Nephron progenitor cell (in vitro differentiated cells): ENCODE results near the gene URM1.

Experiments
- DNase-seq: peaks from one replicate; pipeline ENCODE4 v3.0.0; 2021
- H3K27ac Mint-ChIP-seq: 2 replicates; pipeline ENCODE4 v1.8.0; 2021; ENCODE audit warnings: mild to moderate bottlenecking, moderate library complexity, mixed read lengths
- H3K27me3 Mint-ChIP-seq: 2 replicates; pipeline ENCODE4 v1.8.0; 2021; ENCODE audit warnings: mild to moderate bottlenecking, low read depth, mixed read lengths; ENCODE audit not compliant: poor library complexity
- H3K36me3 Mint-ChIP-seq: 2 replicates; pipeline ENCODE4 v1.8.0; 2021; ENCODE audit warnings: low read depth, mixed read lengths
- H3K4me1 Mint-ChIP-seq: 2 replicates; pipeline ENCODE4 v1.8.0; 2021; ENCODE audit warnings: mixed read lengths
- H3K4me3 Mint-ChIP-seq: 2 replicates; pipeline ENCODE4 v1.8.0; 2021; ENCODE audit warnings: mild to moderate bottlenecking, moderate library complexity, mixed read lengths
- H3K9me3 Mint-ChIP-seq: 2 replicates; pipeline ENCODE4 v1.8.0; 2021; ENCODE audit warnings: mild to moderate bottlenecking, moderate library complexity, mixed read lengths
- CTCF ChIP-seq: fragments of 200-600 bp; sonication (generic); IDR thresholded peaks from 2 replicates; pipeline ENCODE4 v1.5.0; 2021; ENCODE audit warnings: antibody characterized with exemption

URM1 gene

GRCh38 chr9:128339761-128340690, 31.1 kb upstream of the URM1 start, which contains the start of gene SLC27A4:
SLC27A4 (plus strand) TSS chr9:128340527; CDS start chr9:128343133, 2,606 bp downstream.
- TF ChIP-seq CTCF, result no peak
- peak; percentile 83 for DNase-seq
- Mint-ChIP-seq H3K9me3 (no peaks in the 10 kb centered on the region), H3K4me3 (peak within 1 kb of the TSS; percentile 91), H3K27me3 (peaks cover 9% of the 10 kb centered on the region), H3K27ac (no peak within 1 kb of the TSS), H3K4me1 (peaks cover 17% of the 10 kb centered on the region), H3K36me3 (peaks cover 8% of the 10 kb centered on the region)

- no peaks in the 10 kb centered on the region for H3K9me3 Mint-ChIP-seq
- peaks cover 17% of the 10 kb centered on the region for H3K4me1 Mint-ChIP-seq
- TF ChIP-seq CTCF, result no peak
- no peak overlapping the region for H3K27ac Mint-ChIP-seq
- peak overlapping the region; percentile 91 for H3K4me3 Mint-ChIP-seq
- H3K27me3 Mint-ChIP-seq, result peaks cover 9% of the 10 kb centered on the region
- peak; percentile 40 for DNase-seq
- peaks cover 8% of the 10 kb centered on the region for H3K36me3 Mint-ChIP-seq
Observed at GRCh38 chr9:128340691-128341434, 30.3 kb upstream of the URM1 start.

DNA sequence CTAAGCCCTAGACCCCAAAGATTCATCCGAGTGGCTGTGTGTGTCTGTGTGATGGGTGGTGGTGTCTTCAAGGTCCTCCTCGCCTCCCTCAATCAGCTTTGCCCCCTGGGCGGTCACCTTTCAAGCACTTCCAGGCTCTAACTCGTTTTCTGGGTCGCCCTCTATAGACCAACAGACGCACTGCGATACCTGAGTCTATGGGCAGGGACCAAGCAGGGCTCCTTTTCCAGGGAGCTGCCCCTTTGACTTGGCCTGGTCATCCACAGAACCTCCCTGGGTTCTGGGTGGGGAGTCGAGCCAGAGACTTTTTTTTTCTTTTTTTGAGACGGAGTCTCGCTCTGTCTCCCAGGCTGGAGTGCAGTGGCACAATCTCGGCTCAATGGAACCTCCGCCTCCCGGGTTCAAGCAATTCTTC, 29.7 kb upstream of the URM1 start:
- Mint-ChIP-seq H3K9me3 (no peaks in the 10 kb centered on the region), H3K4me1 (peaks cover 17% of the 10 kb centered on the region), H3K4me3 (peak overlapping the region; percentile 91), H3K27ac (no peak overlapping the region), H3K27me3 (peaks cover 9% of the 10 kb centered on the region), H3K36me3 (peaks cover 8% of the 10 kb centered on the region)
- TF ChIP-seq CTCF, result peak; percentile 51
- peak; percentile 65 for DNase-seq

- H3K36me3 Mint-ChIP-seq, result peaks cover 8% of the 10 kb centered on the region
- TF ChIP-seq CTCF, result no peak
- peaks cover 6% of the 10 kb centered on the region for H3K27me3 Mint-ChIP-seq
- H3K27ac Mint-ChIP-seq, result no peak overlapping the region
- no peaks in the 10 kb centered on the region for H3K9me3 Mint-ChIP-seq
- DNase-seq, result no peak
- peaks cover 17% of the 10 kb centered on the region for H3K4me1 Mint-ChIP-seq
- no peak overlapping the region for H3K4me3 Mint-ChIP-seq
Observed at GRCh38 chr9:128342971-128343680, 28.0 kb upstream of the URM1 start.

DNA sequence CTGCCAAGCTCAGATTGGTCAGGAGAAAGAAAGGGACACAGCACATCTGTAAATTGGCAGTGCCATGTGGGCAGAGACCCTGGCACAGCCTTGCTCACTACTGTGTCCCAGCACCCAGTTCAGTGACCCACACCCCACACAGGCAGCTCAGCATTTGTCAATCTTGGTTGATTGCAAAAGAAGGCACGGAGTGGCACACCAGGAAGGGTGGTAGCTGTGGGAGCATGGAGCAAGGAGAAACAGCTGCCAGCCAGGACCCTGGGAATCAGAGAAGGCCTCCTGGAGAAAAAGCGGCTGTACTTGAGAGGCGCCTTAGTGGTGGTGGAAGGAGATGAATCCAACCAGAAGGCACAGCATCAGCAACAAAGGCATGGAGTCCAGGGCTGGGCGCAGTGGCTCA, 27.3 kb upstream of the URM1 start:
- no peak for TF ChIP-seq CTCF
- Mint-ChIP-seq H3K4me3 (no peak overlapping the region), H3K9me3 (no peaks in the 10 kb centered on the region), H3K27me3 (peaks cover 6% of the 10 kb centered on the region), H3K27ac (no peak overlapping the region), H3K36me3 (peaks cover 8% of the 10 kb centered on the region), H3K4me1 (peaks cover 12% of the 10 kb centered on the region)
- no peak for DNase-seq
